Erythroblast (primary cell): ENCODE data around the gene NHS.

Source experiments
- GATA1 ChIP-seq: IDR thresholded peaks from 2 replicates; pipeline ENCODE4 v1.6.1; 2011; ENCODE audit warnings: low read depth, mild to moderate bottlenecking, control low read depth, low read length, moderate library complexity
- POLR2A ChIP-seq: IDR thresholded peaks from 2 replicates; pipeline ENCODE4 v1.6.1; 2011; ENCODE audit warnings: mild to moderate bottlenecking, low read length

DNA sequence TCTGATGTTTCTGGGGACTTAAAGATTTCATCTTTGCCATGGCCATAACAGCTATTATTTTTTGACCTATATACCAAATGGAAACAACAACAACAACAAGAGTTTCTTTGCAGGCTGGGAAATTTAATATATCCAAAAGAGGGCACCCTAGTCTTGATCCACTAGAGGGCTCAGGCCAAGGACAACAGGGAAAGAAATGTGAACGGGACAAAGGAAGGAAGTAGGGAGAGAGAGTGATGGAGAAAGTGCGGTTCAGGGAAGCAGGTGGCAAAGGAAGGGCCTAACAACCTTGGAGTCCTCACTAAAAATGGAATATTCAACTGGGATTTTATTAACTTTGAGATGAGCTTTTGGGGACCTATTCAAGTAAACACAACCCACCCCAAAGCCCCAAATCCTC lies 294.5 kb downstream of the NHS start:
- TF ChIP-seq POLR2A (no peak), GATA1 (no peak)
